ENCODE data around the gene DCUN1D1.

DCUN1D1 gene

GRCh38 chr3:182902236-182902635, 78.1 kb downstream of the DCUN1D1 start:
- CTCF ChIA-PET, result interaction anchor here (1.4 to 1.6 kb wide), 3 partner anchors 8 to 20 kb away, joined by 3 to 4 read pairs (median 3); no protein-coding TSS in a partner anchor
- H3K4me3 ChIP-seq (ENCODE audit: low read depth, low read length), result no peak overlapping the region
- DNase-seq (ENCODE audit: low read depth, low spot score), result no peak
- POLR2A ChIA-PET, result no interaction called here
- no peak for TF ChIP-seq CTCF (IDR thresholded peaks at IDR 0.05; ENCODE audit: insufficient read depth, low read length, missing control alignments)

DNA sequence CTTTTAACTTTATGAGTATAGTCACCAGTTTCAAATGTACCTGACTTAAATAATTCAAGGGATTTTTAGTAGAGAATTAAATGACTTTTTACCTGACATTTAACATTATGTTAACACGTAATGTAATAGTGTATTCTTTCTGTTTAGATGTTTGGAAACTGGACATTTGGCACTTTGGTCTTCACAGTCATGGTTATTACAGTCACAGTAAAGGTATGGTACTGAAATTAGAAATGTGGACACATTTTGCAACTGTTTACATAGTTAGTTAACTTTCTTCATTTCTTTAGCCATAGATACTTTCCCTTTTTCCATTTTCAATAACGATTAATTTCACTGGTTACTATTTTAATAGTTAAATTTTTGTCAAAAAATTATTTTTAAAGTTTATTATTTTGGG, 83.8 kb downstream of the DCUN1D1 start:
- ChIA-PET POLR2A (no interaction called here), CTCF (interaction anchor here (1.0 kb wide), 1 partner anchor 13 kb away, joined by 4 read pairs; no protein-coding TSS in a partner anchor)
- no peak for TF ChIP-seq CTCF (IDR thresholded peaks at IDR 0.05; ENCODE audit: insufficient read depth, low read length, missing control alignments)

GRCh38 chr3:182895513-182896112, 84.7 kb downstream of the DCUN1D1 start:
- no peak for TF ChIP-seq CTCF (IDR thresholded peaks at IDR 0.05; ENCODE audit: insufficient read depth, low read length, missing control alignments)
- no peak for DNase-seq (ENCODE audit: low read depth, low spot score)
- POLR2A ChIA-PET, result no interaction called here
- H3K4me3 ChIP-seq (ENCODE audit: low read depth, low read length), result no peak overlapping the region
- CTCF ChIA-PET, result no interaction called here

More for the DNA sequence above, 83.8 kb downstream of the DCUN1D1 start:
- no peak for DNase-seq (ENCODE audit: low read depth, low spot score)
- no peak overlapping the region for H3K4me3 ChIP-seq (ENCODE audit: low read depth, low read length)

- POLR2A ChIA-PET, result no interaction called here
- DNase-seq (ENCODE audit: low read depth, low spot score), result no peak
- CTCF ChIA-PET, result interaction anchor here (1.7 kb wide), 1 partner anchor 17 kb away, joined by 5 read pairs; no protein-coding TSS in a partner anchor
- H3K4me3 ChIP-seq (ENCODE audit: low read depth, low read length), result no peak overlapping the region
- no peak for TF ChIP-seq CTCF (IDR thresholded peaks at IDR 0.05; ENCODE audit: insufficient read depth, low read length, missing control alignments)
Observed at GRCh38 chr3:182892226-182892625, 88.1 kb downstream of the DCUN1D1 start.

DNA sequence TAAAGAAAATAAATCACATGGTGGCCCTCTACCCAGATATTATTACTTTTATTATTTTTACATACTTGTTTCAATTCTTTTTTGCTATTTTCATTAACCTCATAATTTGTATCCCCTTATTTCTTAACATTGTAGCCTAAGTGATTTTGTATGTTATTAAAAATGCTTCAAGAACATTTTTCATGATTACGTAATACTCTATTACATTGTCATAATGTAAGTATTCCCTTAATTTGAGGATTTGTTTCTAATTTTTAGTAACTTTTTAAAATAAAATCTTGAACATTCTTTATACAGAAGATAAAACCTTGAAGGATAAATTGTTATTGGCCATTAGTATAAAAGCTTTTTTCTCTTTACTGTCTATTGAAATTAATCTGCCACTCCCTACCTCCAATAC, 89.0 kb downstream of the DCUN1D1 start:
- H3K4me3 ChIP-seq (ENCODE audit: low read depth, low read length), result no peak overlapping the region
- CTCF ChIA-PET, result interaction anchor here (1.7 kb wide), 1 partner anchor 18 kb away, joined by 5 read pairs; no protein-coding TSS in a partner anchor
- POLR2A ChIA-PET, result no interaction called here
- no peak for TF ChIP-seq CTCF (IDR thresholded peaks at IDR 0.05; ENCODE audit: insufficient read depth, low read length, missing control alignments)
- no peak for DNase-seq (ENCODE audit: low read depth, low spot score)

- no peak overlapping the region for H3K4me3 ChIP-seq (ENCODE audit: low read depth, low read length)
- no peak for TF ChIP-seq CTCF (IDR thresholded peaks at IDR 0.05; ENCODE audit: insufficient read depth, low read length, missing control alignments)
- no peak for DNase-seq (ENCODE audit: low read depth, low spot score)
- POLR2A ChIA-PET, result no interaction called here
- CTCF ChIA-PET, result interaction anchor here (1.5 kb wide), 1 partner anchor 180 kb away, joined by 5 read pairs; no protein-coding TSS in a partner anchor
Observed at GRCh38 chr3:182889948-182890629, 90.2 kb downstream of the DCUN1D1 start.
